ENCODE measurements around the gene CDHR2.

CDHR2 gene

DNA sequence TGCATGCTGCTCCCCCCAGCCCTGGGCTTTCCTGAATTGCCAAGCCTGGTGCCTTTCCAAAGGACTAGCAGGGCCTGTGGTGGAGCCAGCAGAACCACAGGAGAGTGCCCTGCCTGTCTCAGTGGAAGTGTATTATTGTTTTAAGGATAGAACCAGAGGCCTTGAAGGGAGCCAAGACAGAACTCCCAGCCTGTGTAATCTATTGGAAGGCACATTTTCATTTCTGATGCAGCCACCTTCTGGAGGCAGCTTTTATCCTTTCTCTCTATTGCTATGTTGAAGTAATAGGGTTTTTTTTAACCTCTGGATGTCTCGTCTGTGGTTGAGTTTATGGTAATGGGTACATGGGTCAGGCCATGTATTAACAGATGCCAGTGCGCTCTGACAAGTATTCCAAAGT is 41.2 kb upstream of the CDHR2 start:
- Histone ChIP-seq H3K23ac (ENCODE audit: low read depth, low read length, poor library complexity) (no peak overlapping the region), H2BK120ac (ENCODE audit: low read depth, low read length) (no peak overlapping the region), H2BK5ac (ENCODE audit: low read length) (no peak overlapping the region), H3K36me3 (replicated peaks in 1 of 2; ENCODE audit: control insufficient read depth in 2 of 2, insufficient read depth in 2 of 2, low read length in 2 of 2) (peaks cover 19 to 75% of the 10 kb centered on the region in 2 donors), H3K27me3 (ENCODE audit: control insufficient read depth in 3 of 3, insufficient read depth in 3 of 3, low read depth in 1 of 3, low read length in 3 of 3) (no peaks in the 10 kb centered on the region), H2AFZ (ENCODE audit: low read length) (no peak overlapping the region), H3K4me1 (ENCODE audit: control insufficient read depth in 2 of 2, insufficient read depth in 1 of 2, low read depth in 1 of 2, low read length in 2 of 2) (no peaks in the 10 kb centered on the region), H2BK12ac (ENCODE audit: low read length) (no peak overlapping the region), H3K4me3 (ENCODE audit: low read length in 2 of 2) (no peak overlapping the region), H3K79me1 (ENCODE audit: low read depth, low read length) (no peaks in the 10 kb centered on the region), H3K4ac (ENCODE audit: low read length) (no peak overlapping the region), H4K91ac (ENCODE audit: low read depth, low read length, poor library complexity) (no peak overlapping the region), H3K14ac (ENCODE audit: low read length) (no peak overlapping the region), H3K27ac (replicated peaks; ENCODE audit: low read length) (no peak overlapping the region), H3K4me2 (ENCODE audit: insufficient read depth, low read length, poor library complexity, severe bottlenecking) (no peak overlapping the region), H2BK15ac (ENCODE audit: low read length) (no peak overlapping the region), H3K18ac (ENCODE audit: low read length) (no peak overlapping the region), H2AK5ac (ENCODE audit: low read depth, low read length) (no peak overlapping the region), H4K8ac (ENCODE audit: low read depth, low read length) (no peak overlapping the region), H3K9me3 (replicated peaks in 1 of 2; ENCODE audit: control insufficient read depth in 2 of 2, insufficient read depth in 1 of 2, low read depth in 1 of 2, low read length in 2 of 2) (no peaks in the 10 kb centered on the region), H3K9ac (ENCODE audit: low read depth, low read length, poor library complexity) (no peak overlapping the region)
- DNase-seq (ENCODE audit: low spot score), result no peak
- WGBS, 2 donors (ENCODE audit: extremely low coverage in 2 of 2, insufficient read length in 2 of 2, insufficient replicate concordance in 1 of 2), result no CpG with 5 or more reads among the region's 2 CpGs

DNA sequence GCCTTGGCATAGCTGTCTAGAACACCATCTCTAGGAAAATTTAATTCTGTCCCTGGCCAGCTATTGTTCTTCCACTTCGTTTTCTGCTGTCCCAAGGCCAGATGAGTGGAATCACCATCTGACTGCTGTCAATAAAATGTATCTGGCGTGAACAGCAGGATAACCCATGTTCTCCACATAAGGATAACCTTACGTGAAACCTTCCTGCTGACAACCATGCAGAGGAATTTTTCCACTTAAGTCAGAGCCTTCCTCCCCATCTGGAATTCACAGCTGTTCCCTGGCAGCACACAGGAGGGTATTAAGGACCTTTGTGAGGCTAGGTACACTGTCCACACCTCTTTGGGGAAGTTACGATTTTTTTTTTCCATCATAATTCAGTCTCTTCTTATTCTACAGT is 40.5 kb upstream of the CDHR2 start:
- no peak overlapping the region for H3K4me2 ChIP-seq (ENCODE audit: insufficient read depth, low read length, poor library complexity, severe bottlenecking)
- no peak overlapping the region for H4K91ac ChIP-seq (ENCODE audit: low read depth, low read length, poor library complexity)
- no peak overlapping the region for H3K4me3 ChIP-seq (ENCODE audit: low read length in 2 of 2)
- H2AK5ac ChIP-seq (ENCODE audit: low read depth, low read length), result no peak overlapping the region
- no peaks in the 10 kb centered on the region for H3K9me3 ChIP-seq (replicated peaks in 1 of 2; ENCODE audit: control insufficient read depth in 2 of 2, insufficient read depth in 1 of 2, low read depth in 1 of 2, low read length in 2 of 2)
- H3K23ac ChIP-seq (ENCODE audit: low read depth, low read length, poor library complexity), result no peak overlapping the region
- no peak overlapping the region for H3K18ac ChIP-seq (ENCODE audit: low read length)
- no CpG with 5 or more reads among the region's 4 CpGs for WGBS, 2 donors (ENCODE audit: extremely low coverage in 2 of 2, insufficient read length in 2 of 2, insufficient replicate concordance in 1 of 2)
- no peak overlapping the region for H2BK120ac ChIP-seq (ENCODE audit: low read depth, low read length)
- H3K36me3 ChIP-seq (replicated peaks in 1 of 2; ENCODE audit: control insufficient read depth in 2 of 2, insufficient read depth in 2 of 2, low read length in 2 of 2), result peaks cover 19 to 68% of the 10 kb centered on the region in 2 donors
- H3K27me3 ChIP-seq (ENCODE audit: control insufficient read depth in 3 of 3, insufficient read depth in 3 of 3, low read depth in 1 of 3, low read length in 3 of 3), result no peaks in the 10 kb centered on the region
- H2BK15ac ChIP-seq (ENCODE audit: low read length), result no peak overlapping the region
- H3K14ac ChIP-seq (ENCODE audit: low read length), result no peak overlapping the region
- H3K79me1 ChIP-seq (ENCODE audit: low read depth, low read length), result no peaks in the 10 kb centered on the region
- no peak overlapping the region for H3K9ac ChIP-seq (ENCODE audit: low read depth, low read length, poor library complexity)
- H2AFZ ChIP-seq (ENCODE audit: low read length), result no peak overlapping the region
- no peak overlapping the region for H3K27ac ChIP-seq (replicated peaks; ENCODE audit: low read length)
- H2BK12ac ChIP-seq (ENCODE audit: low read length), result no peak overlapping the region
- DNase-seq (ENCODE audit: low spot score), result no peak
- H4K8ac ChIP-seq (ENCODE audit: low read depth, low read length), result no peak overlapping the region
- H3K4ac ChIP-seq (ENCODE audit: low read length), result no peak overlapping the region
- no peak overlapping the region for H2BK5ac ChIP-seq (ENCODE audit: low read length)
- no peaks in the 10 kb centered on the region for H3K4me1 ChIP-seq (ENCODE audit: control insufficient read depth in 2 of 2, insufficient read depth in 1 of 2, low read depth in 1 of 2, low read length in 2 of 2)

GRCh38 chr5:176513788-176514187 is 35.4 kb upstream of the CDHR2 start:
- no peaks in the 10 kb centered on the region for H3K27me3 ChIP-seq (ENCODE audit: control insufficient read depth in 3 of 3, insufficient read depth in 3 of 3, low read depth in 1 of 3, low read length in 3 of 3)
- no peak overlapping the region for H2BK120ac ChIP-seq (ENCODE audit: low read depth, low read length)
- H3K4ac ChIP-seq (ENCODE audit: low read length), result no peak overlapping the region
- no peak overlapping the region for H2BK5ac ChIP-seq (ENCODE audit: low read length)
- H4K91ac ChIP-seq (ENCODE audit: low read depth, low read length, poor library complexity), result no peak overlapping the region
- H2AFZ ChIP-seq (ENCODE audit: low read length), result no peak overlapping the region
- no CpG with 5 or more reads among the region's 12 CpGs for WGBS, 2 donors (ENCODE audit: extremely low coverage in 2 of 2, insufficient read length in 2 of 2, insufficient replicate concordance in 1 of 2)
- H2BK12ac ChIP-seq (ENCODE audit: low read length), result no peak overlapping the region
- no peak overlapping the region for H2AK5ac ChIP-seq (ENCODE audit: low read depth, low read length)
- H3K18ac ChIP-seq (ENCODE audit: low read length), result no peak overlapping the region
- H3K4me2 ChIP-seq (ENCODE audit: insufficient read depth, low read length, poor library complexity, severe bottlenecking), result no peak overlapping the region
- H3K27ac ChIP-seq (replicated peaks; ENCODE audit: low read length), result no peak overlapping the region
- no peak for DNase-seq (ENCODE audit: low spot score)
- H2BK15ac ChIP-seq (ENCODE audit: low read length), result no peak overlapping the region
- no peak overlapping the region for H3K14ac ChIP-seq (ENCODE audit: low read length)
- no peak overlapping the region for H4K8ac ChIP-seq (ENCODE audit: low read depth, low read length)
- H3K23ac ChIP-seq (ENCODE audit: low read depth, low read length, poor library complexity), result no peak overlapping the region
- no peak overlapping the region for H3K9ac ChIP-seq (ENCODE audit: low read depth, low read length, poor library complexity)
- no peaks in the 10 kb centered on the region for H3K79me1 ChIP-seq (ENCODE audit: low read depth, low read length)
- no peaks in the 10 kb centered on the region for H3K9me3 ChIP-seq (replicated peaks in 1 of 2; ENCODE audit: control insufficient read depth in 2 of 2, insufficient read depth in 1 of 2, low read depth in 1 of 2, low read length in 2 of 2)
- H3K36me3 ChIP-seq (replicated peaks in 1 of 2; ENCODE audit: control insufficient read depth in 2 of 2, insufficient read depth in 2 of 2, low read length in 2 of 2), result peaks cover 2 to 16% of the 10 kb centered on the region in 2 donors
- no peak overlapping the region for H3K4me3 ChIP-seq (ENCODE audit: low read length in 2 of 2)
- H3K4me1 ChIP-seq (ENCODE audit: control insufficient read depth in 2 of 2, insufficient read depth in 1 of 2, low read depth in 1 of 2, low read length in 2 of 2), result no peaks in the 10 kb centered on the region

- Histone ChIP-seq H3K27me3 (ENCODE audit: control insufficient read depth in 3 of 3, insufficient read depth in 3 of 3, low read depth in 1 of 3, low read length in 3 of 3) (no peaks in the 10 kb centered on the region), H3K18ac (ENCODE audit: low read length) (no peak overlapping the region), H3K36me3 (replicated peaks in 1 of 2; ENCODE audit: control insufficient read depth in 2 of 2, insufficient read depth in 2 of 2, low read length in 2 of 2) (peaks cover 2 to 10% of the 10 kb centered on the region in 2 donors), H3K14ac (ENCODE audit: low read length) (no peak overlapping the region), H2BK12ac (ENCODE audit: low read length) (no peak overlapping the region), H3K4me3 (ENCODE audit: low read length in 2 of 2) (no peak overlapping the region), H3K79me1 (ENCODE audit: low read depth, low read length) (no peaks in the 10 kb centered on the region), H4K91ac (ENCODE audit: low read depth, low read length, poor library complexity) (no peak overlapping the region), H3K4me1 (ENCODE audit: control insufficient read depth in 2 of 2, insufficient read depth in 1 of 2, low read depth in 1 of 2, low read length in 2 of 2) (no peaks in the 10 kb centered on the region), H2BK120ac (ENCODE audit: low read depth, low read length) (no peak overlapping the region), H2BK15ac (ENCODE audit: low read length) (no peak overlapping the region), H3K27ac (replicated peaks; ENCODE audit: low read length) (no peak overlapping the region), H2AK5ac (ENCODE audit: low read depth, low read length) (no peak overlapping the region), H3K23ac (ENCODE audit: low read depth, low read length, poor library complexity) (no peak overlapping the region), H4K8ac (ENCODE audit: low read depth, low read length) (no peak overlapping the region), H2BK5ac (ENCODE audit: low read length) (no peak overlapping the region), H3K9ac (ENCODE audit: low read depth, low read length, poor library complexity) (no peak overlapping the region), H3K9me3 (replicated peaks in 1 of 2; ENCODE audit: control insufficient read depth in 2 of 2, insufficient read depth in 1 of 2, low read depth in 1 of 2, low read length in 2 of 2) (no peaks in the 10 kb centered on the region), H3K4ac (ENCODE audit: low read length) (no peak overlapping the region), H3K4me2 (ENCODE audit: insufficient read depth, low read length, poor library complexity, severe bottlenecking) (no peak overlapping the region), H2AFZ (ENCODE audit: low read length) (no peak overlapping the region)
- no peak for DNase-seq (ENCODE audit: low spot score)
- whole genome bisulfite sequencing, 2 donors (ENCODE audit: extremely low coverage in 2 of 2, insufficient read length in 2 of 2, insufficient replicate concordance in 1 of 2), result no CpG with 5 or more reads among the region's 11 CpGs
These were observed 34.7 kb upstream of the CDHR2 start for GRCh38 chr5:176514244-176514950.

Data from neuronal stem cell (in vitro differentiated cells).